Measurements from ENCODE around the gene FKTN. TPM values are rescaled to one million over a fixed set of nuclear protein-coding genes. Genes with fewer than 3 reads are reported as not detected.

Gene FKTN
- total and polyA plus RNA-seq, 4 donors: 3.2 to 36.9 (median 7.4) TPM

- ATAC-seq (ENCODE audit: insufficient read depth, low FRiP score) (no peak), DNase-seq (no peak)
- Histone ChIP-seq H3K9me3 (ENCODE audit: control insufficient read depth in 4 of 4, insufficient read depth in 3 of 4, low read length in 3 of 4) (peaks cover 0 to 3% (median 0%) of the 10 kb centered on the region in 4 donors), H3K36me3 (ENCODE audit: control insufficient read depth in 4 of 4, insufficient read depth in 4 of 4, low read length in 4 of 4) (peaks cover 0 to 2% (median under 1%) of the 10 kb centered on the region in 4 donors), H3K4me1 (ENCODE audit: control insufficient read depth in 5 of 5, insufficient read depth in 5 of 5, low read length in 5 of 5) (no peaks in the 10 kb centered on the region), H3K9ac (ENCODE audit: insufficient read depth in 1 of 2, low read length in 2 of 2) (no peak overlapping the region), H3K27me3 (ENCODE audit: control insufficient read depth in 3 of 3, insufficient read depth in 3 of 3, low read length in 2 of 3) (no peaks in the 10 kb centered on the region), H3K27ac (ENCODE audit: low read depth in 1 of 2, low read length in 1 of 2) (no peak overlapping the region), H3K4me3 (no peak overlapping the region)
- TF ChIP-seq CTCF (IDR thresholded peaks at IDR 0.05; ENCODE audit: control extremely low read depth, extremely low read depth): no peak
- 74 to 77% methylated on average over 3 of the region's 3 CpGs for WGBS, 2 donors
Observed at GRCh38 chr9:105531530-105531929, 26.4 kb upstream of the FKTN start.

- WGBS, 2 donors: 92 to 97% methylated on average over 3 of the region's 3 CpGs
- Histone ChIP-seq H3K4me3 (no peak overlapping the region), H3K27ac (ENCODE audit: low read depth in 1 of 2, low read length in 1 of 2) (no peak overlapping the region), H3K9ac (ENCODE audit: insufficient read depth in 1 of 2, low read length in 2 of 2) (no peak overlapping the region), H3K36me3 (ENCODE audit: control insufficient read depth in 4 of 4, insufficient read depth in 4 of 4, low read length in 4 of 4) (peaks cover 0 to 2% (median 0%) of the 10 kb centered on the region in 4 donors), H3K9me3 (ENCODE audit: control insufficient read depth in 4 of 4, insufficient read depth in 3 of 4, low read length in 3 of 4) (no peaks in the 10 kb centered on the region), H3K27me3 (ENCODE audit: control insufficient read depth in 3 of 3, insufficient read depth in 3 of 3, low read length in 2 of 3) (no peaks in the 10 kb centered on the region), H3K4me1 (ENCODE audit: control insufficient read depth in 5 of 5, insufficient read depth in 5 of 5, low read length in 5 of 5) (no peaks in the 10 kb centered on the region)
- no peak for TF ChIP-seq CTCF (IDR thresholded peaks at IDR 0.05; ENCODE audit: control extremely low read depth, extremely low read depth)
- DNase-seq: no peak
- ATAC-seq (ENCODE audit: insufficient read depth, low FRiP score): no peak
Observed at GRCh38 chr9:105535920-105536668, 21.8 kb upstream of the FKTN start.

GRCh38 chr9:105539452-105539851 is 18.5 kb upstream of the FKTN start:
- no peak for DNase-seq
- Histone ChIP-seq H3K9me3 (ENCODE audit: control insufficient read depth in 4 of 4, insufficient read depth in 3 of 4, low read length in 3 of 4) (no peaks in the 10 kb centered on the region), H3K36me3 (ENCODE audit: control insufficient read depth in 4 of 4, insufficient read depth in 4 of 4, low read length in 4 of 4) (peaks cover 0 to under 1% (median 0%) of the 10 kb centered on the region in 4 donors), H3K4me3 (no peak overlapping the region), H3K9ac (ENCODE audit: insufficient read depth in 1 of 2, low read length in 2 of 2) (no peak overlapping the region), H3K27ac (ENCODE audit: low read depth in 1 of 2, low read length in 1 of 2) (no peak overlapping the region), H3K4me1 (ENCODE audit: control insufficient read depth in 5 of 5, insufficient read depth in 5 of 5, low read length in 5 of 5) (no peaks in the 10 kb centered on the region), H3K27me3 (ENCODE audit: control insufficient read depth in 3 of 3, insufficient read depth in 3 of 3, low read length in 2 of 3) (no peaks in the 10 kb centered on the region)
- ATAC-seq (ENCODE audit: insufficient read depth, low FRiP score): no peak
- no peak for TF ChIP-seq CTCF (IDR thresholded peaks at IDR 0.05; ENCODE audit: control extremely low read depth, extremely low read depth)
- 93 to 100% methylated on average over 1 of the region's 1 CpG for WGBS, 2 donors

Measured in lung (tissue), 12 donors.